Neutrophil (primary cell): ENCODE data around the gene ZNF892.
"Not testable (repeated sequence)": the region's sequence is repeated elsewhere in the genome, so short reads cannot be mapped to it uniquely, and the experiment has no call there.

ENCODE experiments used
- H3K27ac ChIP-seq: fragments of 200-600 bp; sonication (generic); 2 replicates; pipeline ENCODE4 v1.5.1; 2016; ENCODE audit warnings: mild to moderate bottlenecking, moderate library complexity
- H3K27me3 ChIP-seq: fragments of 200-600 bp; sonication (generic); 2 replicates; pipeline ENCODE4 v1.6.0; 2016; ENCODE audit warnings: mild to moderate bottlenecking
- H3K36me3 ChIP-seq: fragments of 200-600 bp; sonication (generic); 2 replicates; pipeline ENCODE4 v1.5.1; 2017
- H3K4me1 ChIP-seq, 2 experiments: fragments of 200-600 bp in 1 of 2; sonication (generic) in 1 of 2; 1 replicate in 1 of 2; 2 replicates in 1 of 2; pipeline versions ENCODE4 v1.5.1 to v1.6.1; 2013 to 2016; ENCODE audit warnings: low read depth in 1 of 2, low read length in 1 of 2, mild to moderate bottlenecking in 1 of 2, moderate library complexity in 1 of 2; ENCODE audit not compliant: control insufficient read depth in 1 of 2, insufficient read depth in 1 of 2
- H3K4me3 ChIP-seq, 2 experiments: fragments of 200-600 bp in 1 of 2; sonication (generic) in 1 of 2; 1 replicate in 1 of 2; 2 replicates in 1 of 2; pipeline ENCODE4 v1.5.1; 2013 to 2016; ENCODE audit warnings: low read depth in 1 of 2, low read length in 1 of 2, mild to moderate bottlenecking in 1 of 2, moderate library complexity in 1 of 2
- H3K9me3 ChIP-seq: fragments of 200-600 bp; sonication (generic); 2 replicates; pipeline ENCODE4 v1.5.1; 2016
- CTCF ChIP-seq: fragments of 200-600 bp; sonication (generic); IDR thresholded peaks from 2 replicates; pipeline ENCODE4 v1.5.1; 2016; ENCODE audit warnings: antibody characterized with exemption

Gene ZNF892

GRCh38 chr2:95181774-95182173 lies 25.5 kb upstream of the ZNF892 start:
- Histone ChIP-seq H3K9me3 (peaks cover 11% of the 10 kb centered on the region), H3K36me3 (peaks cover 29% of the 10 kb centered on the region), H3K4me1 (no peaks in the 10 kb centered on the region), H3K4me3 (no peak overlapping the region), H3K27ac (no peak overlapping the region), H3K27me3 (no peaks in the 10 kb centered on the region)
- no peak for TF ChIP-seq CTCF

DNA sequence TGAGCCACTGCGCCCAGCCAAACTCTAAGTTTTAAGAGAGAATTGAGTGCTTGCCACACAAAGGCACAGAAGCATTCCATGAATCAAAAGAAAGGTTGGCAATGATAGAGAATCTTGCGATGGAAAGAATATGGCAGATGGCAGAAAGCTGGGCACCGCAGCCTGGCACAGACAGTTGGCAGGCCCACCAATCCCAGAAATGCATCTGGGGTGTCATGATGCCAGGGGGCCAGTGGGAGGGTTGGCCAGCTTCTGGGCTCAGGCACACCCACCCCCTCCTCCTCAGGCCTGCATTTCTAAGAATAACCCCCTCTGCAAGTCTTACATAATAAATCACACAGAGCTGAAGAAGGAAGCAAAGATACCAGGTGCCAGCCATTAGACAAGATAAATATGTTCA lies 22.1 kb upstream of the ZNF892 start:
- Histone ChIP-seq H3K27ac (no peak overlapping the region), H3K27me3 (no peaks in the 10 kb centered on the region), H3K36me3 (peaks cover 17% of the 10 kb centered on the region), H3K4me3 (no peak overlapping the region), H3K9me3 (peaks cover 11% of the 10 kb centered on the region), H3K4me1 (no peaks in the 10 kb centered on the region)
- no peak for TF ChIP-seq CTCF

- no peak overlapping the region for H3K27ac ChIP-seq
- TF ChIP-seq CTCF = no peak
- peaks cover 10% of the 10 kb centered on the region for H3K36me3 ChIP-seq
- no peak overlapping the region for H3K4me3 ChIP-seq
- H3K4me1 ChIP-seq = no peaks in the 10 kb centered on the region
- peaks cover 5% of the 10 kb centered on the region for H3K27me3 ChIP-seq
- peaks cover 8% of the 10 kb centered on the region for H3K9me3 ChIP-seq
These were observed 21.3 kb upstream of the ZNF892 start for GRCh38 chr2:95185973-95186372.

- H3K27me3 ChIP-seq = peaks cover 20% of the 10 kb centered on the region
- not testable (repeated sequence) for H3K9me3 ChIP-seq, H3K4me3 ChIP-seq, H3K4me1 ChIP-seq, H3K27ac ChIP-seq, H3K36me3 ChIP-seq
These were observed 14.4 kb upstream of the ZNF892 start for GRCh38 chr2:95192956-95193355.

DNA sequence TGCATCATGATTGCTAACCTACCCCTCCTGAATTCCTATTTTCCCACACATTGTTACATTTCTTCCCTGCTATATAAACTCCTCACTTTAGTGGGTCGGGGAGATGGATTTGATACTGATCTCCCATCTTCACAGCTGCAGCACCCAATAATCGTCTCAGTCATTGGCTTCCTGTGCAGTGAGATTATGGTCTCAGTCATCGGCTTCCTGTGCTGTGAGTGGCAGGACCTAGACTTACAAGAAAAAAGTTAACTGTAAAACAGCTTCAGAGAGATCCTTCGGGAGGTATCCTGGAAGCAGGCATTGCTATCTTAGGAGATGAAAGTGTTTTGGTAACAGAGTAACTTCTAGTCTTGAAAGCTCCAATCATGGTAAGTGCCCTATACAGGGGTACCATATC lies 3.4 kb upstream of the ZNF892 start:
- H3K36me3 ChIP-seq = no peaks in the 10 kb centered on the region
- no peak overlapping the region for H3K4me3 ChIP-seq
- no peak for TF ChIP-seq CTCF
- peaks cover 23% of the 10 kb centered on the region for H3K27me3 ChIP-seq
- no peaks in the 10 kb centered on the region for H3K9me3 ChIP-seq
- no peak overlapping the region for H3K27ac ChIP-seq
- H3K4me1 ChIP-seq = peaks cover 4 to 11% of the 10 kb centered on the region in 2 experiments

GRCh38 chr2:95204396-95204795 lies 2.9 kb upstream of the ZNF892 start:
- H3K27me3 ChIP-seq = peaks cover 23% of the 10 kb centered on the region
- no peak overlapping the region for H3K27ac ChIP-seq
- no peak for TF ChIP-seq CTCF
- no peaks in the 10 kb centered on the region for H3K36me3 ChIP-seq
- H3K9me3 ChIP-seq = no peaks in the 10 kb centered on the region
- H3K4me1 ChIP-seq = peaks cover 4 to 11% of the 10 kb centered on the region in 2 experiments
- no peak overlapping the region for H3K4me3 ChIP-seq
